ENCODE measurements around the gene OR13C2.

The OR13C2 gene

GRCh38 chr9:104618104-104618503 lies 12.7 kb upstream of the OR13C2 start, which contains the start of gene OR13C9:
Gene OR13C9, minus strand, starts transcription at chr9:104618204. Its CDS starts 0 bp downstream, at chr9:104618204.
- no peaks in the 10 kb centered on the region for H4K20me1 ChIP-seq (ENCODE audit: insufficient read depth, low read length)
- no peaks in the 10 kb centered on the region for H3K4me1 ChIP-seq (ENCODE audit: insufficient read depth, low read length, severe bottlenecking)
- H3K9me2 ChIP-seq (ENCODE audit: low read depth, low read length) = no peaks in the 10 kb centered on the region
- H3K79me2 ChIP-seq (ENCODE audit: insufficient read depth, low read length) = no peaks in the 10 kb centered on the region
- H3K4me2 ChIP-seq (ENCODE audit: low read length) = no peak within 1 kb of the TSS
- no peaks in the 10 kb centered on the region for H3K9me3 ChIP-seq (ENCODE audit: low read length)
- no peaks in the 10 kb centered on the region for H3F3A ChIP-seq (ENCODE audit: insufficient read depth, low read length)
- no peaks in the 10 kb centered on the region for H3K36me3 ChIP-seq (ENCODE audit: insufficient read depth, low read length)
- no peak within 1 kb of the TSS for H3K27ac ChIP-seq (ENCODE audit: low read depth, low read length, poor library complexity, severe bottlenecking)
- TF ChIP-seq CTCF (IDR thresholded peaks at IDR 0.05; ENCODE audit: low read length) (no peak), EZH2 (IDR thresholded peaks at IDR 0.05; ENCODE audit: borderline replicate concordance, low read length) (no peak)
- no peak within 1 kb of the TSS for H3K9ac ChIP-seq (ENCODE audit: low read length)
- H2AFZ ChIP-seq (ENCODE audit: low read length) = no peak within 1 kb of the TSS
- H3K4me3 ChIP-seq (ENCODE audit: low read depth, low read length, poor library complexity, severe bottlenecking) = no peak within 1 kb of the TSS
- no peaks in the 10 kb centered on the region for H3K27me3 ChIP-seq (ENCODE audit: insufficient read depth, low read length)

- H3K79me2 ChIP-seq (ENCODE audit: insufficient read depth, low read length) = no peaks in the 10 kb centered on the region
- H2AFZ ChIP-seq (ENCODE audit: low read length) = no peak overlapping the region
- H3K4me2 ChIP-seq (ENCODE audit: low read length) = no peak overlapping the region
- no peaks in the 10 kb centered on the region for H3F3A ChIP-seq (ENCODE audit: insufficient read depth, low read length)
- no peaks in the 10 kb centered on the region for H3K36me3 ChIP-seq (ENCODE audit: insufficient read depth, low read length)
- no peak overlapping the region for H3K4me3 ChIP-seq (ENCODE audit: low read depth, low read length, poor library complexity, severe bottlenecking)
- no peaks in the 10 kb centered on the region for H3K9me3 ChIP-seq (ENCODE audit: low read length)
- no peaks in the 10 kb centered on the region for H4K20me1 ChIP-seq (ENCODE audit: insufficient read depth, low read length)
- H3K27me3 ChIP-seq (ENCODE audit: insufficient read depth, low read length) = no peaks in the 10 kb centered on the region
- TF ChIP-seq EZH2 (IDR thresholded peaks at IDR 0.05; ENCODE audit: borderline replicate concordance, low read length) (no peak), CTCF (IDR thresholded peaks at IDR 0.05; ENCODE audit: low read length) (no peak)
- H3K9me2 ChIP-seq (ENCODE audit: low read depth, low read length) = no peaks in the 10 kb centered on the region
- H3K4me1 ChIP-seq (ENCODE audit: insufficient read depth, low read length, severe bottlenecking) = no peaks in the 10 kb centered on the region
- no peak overlapping the region for H3K27ac ChIP-seq (ENCODE audit: low read depth, low read length, poor library complexity, severe bottlenecking)
- no peak overlapping the region for H3K9ac ChIP-seq (ENCODE audit: low read length)
Observed at GRCh38 chr9:104617418-104617817, 12.0 kb upstream of the OR13C2 start.

- Histone ChIP-seq H3K9ac (ENCODE audit: low read length) (no peak overlapping the region), H3F3A (ENCODE audit: insufficient read depth, low read length) (no peaks in the 10 kb centered on the region), H4K20me1 (ENCODE audit: insufficient read depth, low read length) (no peaks in the 10 kb centered on the region), H3K9me2 (ENCODE audit: low read depth, low read length) (no peaks in the 10 kb centered on the region), H3K9me3 (ENCODE audit: low read length) (no peaks in the 10 kb centered on the region), H3K36me3 (ENCODE audit: insufficient read depth, low read length) (no peaks in the 10 kb centered on the region), H3K4me3 (ENCODE audit: low read depth, low read length, poor library complexity, severe bottlenecking) (no peak overlapping the region), H3K27ac (ENCODE audit: low read depth, low read length, poor library complexity, severe bottlenecking) (no peak overlapping the region), H3K79me2 (ENCODE audit: insufficient read depth, low read length) (no peaks in the 10 kb centered on the region), H3K4me1 (ENCODE audit: insufficient read depth, low read length, severe bottlenecking) (no peaks in the 10 kb centered on the region), H3K4me2 (ENCODE audit: low read length) (no peak overlapping the region), H2AFZ (ENCODE audit: low read length) (no peak overlapping the region), H3K27me3 (ENCODE audit: insufficient read depth, low read length) (no peaks in the 10 kb centered on the region)
- TF ChIP-seq CTCF (IDR thresholded peaks at IDR 0.05; ENCODE audit: low read length) (no peak), EZH2 (IDR thresholded peaks at IDR 0.05; ENCODE audit: borderline replicate concordance, low read length) (no peak)
Observed at GRCh38 chr9:104611213-104611612, 5.8 kb upstream of the OR13C2 start.

All from OCI-LY1 (cell line).